B cell (primary cell): ENCODE measurements around the gene IL1RAPL1.

Experiments used
- CTCF ChIP-seq: fragments of 200-600 bp; IDR thresholded peaks from one replicate; pipeline ENCODE4 v1.8.0; 2022; ENCODE audit warnings: antibody characterized with exemption, mild to moderate bottlenecking
- EZH2 ChIP-seq: IDR thresholded peaks from 2 replicates; pipeline ENCODE4 v1.6.1; 2012; ENCODE audit warnings: borderline replicate concordance, low read depth, mild to moderate bottlenecking, moderate library complexity, low read length; ENCODE audit not compliant: insufficient read depth, poor library complexity, severe bottlenecking

GRCh38 chrX:29455702-29456101 lies 868.5 kb downstream of the IL1RAPL1 start:
- TF ChIP-seq CTCF, result no peak
- no peak for TF ChIP-seq EZH2
